GM12878 (cell line): ENCODE measurements around the gene CFAP92. TPM values are rescaled to one million over a fixed set of nuclear protein-coding genes. Genes with fewer than 3 reads are reported as not detected.

Experiments used
- ATF2 ChIP-seq: IDR thresholded peaks from 2 replicates; pipeline ENCODE4 v1.6.1; 2012; ENCODE audit warnings: low read length, inconsistent platforms
- BCL11A ChIP-seq: IDR thresholded peaks from 2 replicates; pipeline ENCODE4 v1.6.1; 2011; ENCODE audit warnings: low read depth, low read length
- CBX3 ChIP-seq: fragments of 200-600 bp; sonication (generic); IDR thresholded peaks from 2 replicates; pipeline ENCODE4 v1.6.1; 2016; ENCODE audit warnings: low read depth, borderline replicate concordance
- GATAD2B ChIP-seq: fragments of 450-650 bp; conservative IDR thresholded peaks from 2 replicates; pipeline ENCODE4 v1.6.1; 2017; ENCODE audit warnings: low read depth, mild to moderate bottlenecking, moderate library complexity
- HDAC6 ChIP-seq: fragments of 200-600 bp; sonication (generic); IDR thresholded peaks from one replicate; pipeline ENCODE4 v1.8.0; 2017; ENCODE audit warnings: antibody characterized with exemption; ENCODE audit not compliant: unreplicated experiment
- IRF4 ChIP-seq: IDR thresholded peaks from 2 replicates; pipeline ENCODE4 v1.6.1; 2011; ENCODE audit warnings: low read depth, low read length
- IRF5 ChIP-seq: fragments of 450-650 bp; IDR thresholded peaks from 2 replicates; pipeline ENCODE4 v1.6.1; 2017; ENCODE audit warnings: borderline replicate concordance
- KLF5 ChIP-seq: fragments of 450-650 bp; IDR thresholded peaks from 2 replicates; pipeline ENCODE4 v1.6.1; 2014; ENCODE audit warnings: mild to moderate bottlenecking; ENCODE audit not compliant: partially characterized antibody
- MTA3 ChIP-seq: IDR thresholded peaks from 2 replicates; pipeline ENCODE4 v1.6.1; 2012; ENCODE audit warnings: low read length, inconsistent platforms, borderline replicate concordance
- PBX3 ChIP-seq: IDR thresholded peaks from 2 replicates; pipeline ENCODE4 v1.6.1; 2011; ENCODE audit warnings: mild to moderate bottlenecking, low read depth, low read length, moderate library complexity; ENCODE audit not compliant: insufficient replicate concordance
- POLR2A ChIP-seq: IDR thresholded peaks from 2 replicates; pipeline ENCODE4 v1.6.1; 2011; ENCODE audit warnings: low read depth, mild to moderate bottlenecking, low read length
- PRDM15 ChIP-seq: fragments of 450-650 bp; formaldehyde crosslinking; IDR thresholded peaks from 2 replicates; pipeline ENCODE4 v1.4.0; 2020; ENCODE audit warnings: mild to moderate bottlenecking, moderate library complexity
- RB1 ChIP-seq: fragments of 450-650 bp; formaldehyde crosslinking; IDR thresholded peaks from 2 replicates; pipeline ENCODE4 v1.6.1; 2017; ENCODE audit warnings: mild to moderate bottlenecking, borderline replicate concordance
- SMAD1 ChIP-seq: fragments of 450-650 bp; IDR thresholded peaks from 2 replicates; pipeline ENCODE4 v1.6.1; 2018; ENCODE audit warnings: mild to moderate bottlenecking, low read depth; ENCODE audit not compliant: partially characterized antibody
- SMAD5 ChIP-seq: IDR thresholded peaks from 2 replicates; pipeline ENCODE4 v1.6.1; 2016; ENCODE audit warnings: antibody characterized with exemption, low read depth
- SP1 ChIP-seq: IDR thresholded peaks from one replicate; pipeline ENCODE4 v1.6.1; 2011; ENCODE audit warnings: low read depth, low read length
- STAT1 ChIP-seq: fragments of 450-650 bp; conservative IDR thresholded peaks from 2 replicates; pipeline ENCODE4 v1.6.1; 2014; ENCODE audit warnings: antibody characterized with exemption, mild to moderate bottlenecking
- TBL1XR1 ChIP-seq: IDR thresholded peaks from 2 replicates; pipeline ENCODE4 v1.6.1; 2012; ENCODE audit warnings: low read depth, low read length, improper control_type of control experiment
- ZBTB4 ChIP-seq: fragments of 450-650 bp; formaldehyde crosslinking; IDR thresholded peaks from 2 replicates; pipeline ENCODE4 v1.4.0; 2022; ENCODE audit warnings: mild to moderate bottlenecking, moderate library complexity
- ZNF274 ChIP-seq: IDR thresholded peaks from one replicate; pipeline ENCODE4 v1.8.0; 2011; ENCODE audit not compliant: insufficient read length, insufficient read depth
- polyA plus RNA-seq, 11 experiments: library from polyadenylated mRNA; depleted of rRNA in 4 of 11; unstranded in 6 of 11; stranded (reverse) in 5 of 11; fragments of >200 nt; fragmentation: Nextera tagmentation in 4 of 11; fragmentation: Illumina TruSeq in 1 of 11; extraction: Ambion mirVana in 4 of 11; extraction: Trizol in 1 of 11; gene quantifications; 1 replicate in 1 of 11; 2 replicates in 10 of 11; pipeline versions ENCODE4 v1.2.1 to v1.2.3, GENCODE V29; 2011 to 2016; ENCODE audit warnings: inconsistent platforms in 2 of 11, missing spikeins in 2 of 11, low read depth in 1 of 11
- total RNA-seq, 4 experiments: library from RNA; depleted of rRNA in 3 of 4; stranded (reverse); fragments of >200 nt in 3 of 4; fragmentation: Illumina TruSeq in 1 of 4; extraction: Trizol in 1 of 4; gene quantifications; 2 replicates each; pipeline versions ENCODE4 v1.2.1 to v1.2.3, GENCODE V29; 2013 to 2021

CFAP92 gene
- total and polyA plus RNA-seq, 10 of the 15 experiments (the other 5 are each of a cell fraction or from before 2014, with no cell fraction given), result 0.05 to 0.52 (median 0.14) TPM; not detected in 7

- TF ChIP-seq CBX3 (no peak), ZBTB4 (CRISPR knock-in tag) (no peak), SMAD5 (no peak), SP1 (peak; percentile 79), SMAD1 (no peak), ZNF274 (no peak), IRF4 (no peak), BCL11A (no peak), IRF5 (no peak), RB1 (0 out of 2 replicates have a peak, but pooled peaks have one; percentile 56), TBL1XR1 (no peak; the same call in 1 of the 2 replicates), GATAD2B (peak; percentile 76), HDAC6 (no peak), ATF2 (no peak), KLF5 (no peak), MTA3 (no peak), PBX3 (no peak), POLR2A (peak; percentile 77), PRDM15 (no peak), STAT1 (no peak)
These were observed 33.1 kb upstream of the CFAP92 start (continued) for GRCh38 chr3:129026728-129027543.
